UCSD-AML1 (cell line): Measurements from ENCODE around the gene MUC5B.
"Not testable (repeated sequence)": the region's sequence is repeated elsewhere in the genome, so short reads cannot be mapped to it uniquely, and the experiment has no call there.

Experiments
- DNase-seq: peaks from one replicate; lab custom pipeline; 2025; ENCODE audit not compliant: unreplicated experiment; lab: John Stamatoyannopoulos, UW

MUC5B gene

GRCh38 chr11:1222491-1223345 is at the start of gene MUC5B:
TSS of gene MUC5B (plus strand) at chr11:1223066. CDS start at chr11:1223124, 58 bp downstream.
- no peak for DNase-seq

- DNase-seq: not testable (repeated sequence)
Measured at GRCh38 chr11:1173396-1173795, 49.5 kb upstream of the MUC5B start.

GRCh38 chr11:1174441-1175370 is 48.2 kb upstream of the MUC5B start:
- no peak for DNase-seq

GRCh38 chr11:1175461-1176223 is 47.2 kb upstream of the MUC5B start:
- DNase-seq: no peak

- no peak for DNase-seq
Measured at GRCh38 chr11:1176224-1177019, 46.4 kb upstream of the MUC5B start.

GRCh38 chr11:1177020-1177770 is 45.7 kb upstream of the MUC5B start:
- no peak for DNase-seq

GRCh38 chr11:1177771-1178090 is 45.1 kb upstream of the MUC5B start:
- no peak for DNase-seq

GRCh38 chr11:1178201-1178885 is 44.5 kb upstream of the MUC5B start:
- DNase-seq: no peak

- no peak for DNase-seq
Measured at GRCh38 chr11:1178906-1179305, 44.0 kb upstream of the MUC5B start.

- no peak for DNase-seq
Measured at GRCh38 chr11:1179641-1180040, 43.2 kb upstream of the MUC5B start.

GRCh38 chr11:1180171-1180570 is 42.7 kb upstream of the MUC5B start:
- no peak for DNase-seq

GRCh38 chr11:1180947-1181391 is 41.9 kb upstream of the MUC5B start:
- no peak for DNase-seq

GRCh38 chr11:1181420-1181819 is 41.4 kb upstream of the MUC5B start:
- DNase-seq: no peak

GRCh38 chr11:1181853-1182535 is 40.9 kb upstream of the MUC5B start:
- DNase-seq: no peak

GRCh38 chr11:1184139-1184538 is 38.7 kb upstream of the MUC5B start:
- DNase-seq: not testable (repeated sequence)

GRCh38 chr11:1188451-1189130 is 34.3 kb upstream of the MUC5B start:
- not testable (repeated sequence) for DNase-seq

- DNase-seq: not testable (repeated sequence)
Measured at GRCh38 chr11:1189816-1190215, 33.0 kb upstream of the MUC5B start.
